Sigmoid colon (tissue), 7 donors: ENCODE data around the gene ZNF559. TPM values are rescaled to one million over a fixed set of nuclear protein-coding genes. Genes with fewer than 3 reads are reported as not detected.

ENCODE experiments used
- DNase-seq: peaks from one replicate; pipeline ENCODE4 v3.0.0-alpha.2; 2019
- H3K27ac ChIP-seq, 4 donors: fragments of 200-600 bp; sonication (generic); one replicate each; pipeline ENCODE4 v1.5.1; 2016 to 2019; ENCODE audit warnings: mild to moderate bottlenecking in 1 of 4
- H3K27me3 ChIP-seq, 3 donors: fragments of 200-600 bp; sonication (generic); one replicate each; pipeline ENCODE4 v1.5.1; 2019; ENCODE audit warnings: mild to moderate bottlenecking in 1 of 3
- H3K36me3 ChIP-seq, 4 donors: fragments of 200-600 bp; sonication (generic); one replicate each; pipeline ENCODE4 v1.5.1; 2016 to 2019
- H3K4me1 ChIP-seq, 4 donors: fragments of 200-600 bp; sonication (generic); one replicate each; pipeline ENCODE4 v1.5.1; 2017 to 2019
- H3K4me3 ChIP-seq, 4 donors: fragments of 200-600 bp; sonication (generic); one replicate each; pipeline ENCODE4 v1.5.1; 2017 to 2019; ENCODE audit warnings: mild to moderate bottlenecking in 2 of 4, moderate library complexity in 1 of 4
- H3K9me3 ChIP-seq, 4 donors: fragments of 200-600 bp in 3 of 4; sonication (generic) in 3 of 4; one replicate each; pipeline versions ENCODE4 v1.5.1 to v1.6.1; 2013 to 2019
- EP300 ChIP-seq, 4 donors: sonication (generic); formaldehyde crosslinking; IDR thresholded peaks; one replicate each; pipeline ENCODE4 v1.6.1; 2017; ENCODE audit warnings: antibody characterized with exemption in 4 of 4
- POLR2A ChIP-seq, 2 donors: fragments of 450-650 bp; IDR thresholded peaks; one replicate each; pipeline ENCODE4 v1.6.1; 2016; ENCODE audit warnings: antibody characterized with exemption in 2 of 2, mild to moderate bottlenecking in 2 of 2, moderate library complexity in 2 of 2
- POLR2AphosphoS5 ChIP-seq, 4 donors: sonication (generic); formaldehyde crosslinking; IDR thresholded peaks; one replicate each; pipeline ENCODE4 v1.6.1; 2017; ENCODE audit warnings: antibody characterized with exemption in 4 of 4
- WGBS, 2 donors: extraction: QIAGEN DNeasy Blood & Tissue Kit; methylation state at CpG; one replicate each; pipeline ENCODE4 v1.1.7; 2013; 5-methylcytosine and 5-hydroxymethylcytosine counted together
- intact Hi-C: fragments of 100-400 bp; cut with DNase I; formaldehyde crosslinking; loops from one replicate; pipeline ENCODE4 v1.15.1; 2023
- polyA plus RNA-seq, 3 donors: library from polyadenylated mRNA; stranded (reverse); fragments of 200-250 nt; gene quantifications; one replicate each; pipeline ENCODE4 v1.2.3, GENCODE V29; 2013
- total RNA-seq, 4 donors: library from RNA; depleted of rRNA; stranded (reverse); fragments of >200 nt; gene quantifications; one replicate each; pipeline ENCODE4 v1.1.0, GENCODE V29; 2016
- TF ChIP-seq, protein P1 (sequence below), 4 experiments: fragments of 450-650 bp in 3 of 4; fragments of 200-600 bp in 1 of 4; IDR thresholded peaks; one replicate each; pipeline ENCODE4 v1.5.1; 2016 to 2019; ENCODE audit warnings: antibody characterized with exemption in 4 of 4, mild to moderate bottlenecking in 3 of 4, moderate library complexity in 2 of 4
- donor health status: healthy with polysubstance abuse.
- donor health status: Bipolar disorder and iron deficiency.
- donor health status: healthy.

ZNF559 gene
- total and polyA plus RNA-seq, 7 donors, result 3.7 to 45.7 (median 16.5) TPM

- no peaks in the 10 kb centered on the region for H3K27me3 ChIP-seq
- no peak overlapping the region for H3K4me3 ChIP-seq
- peaks cover under 1 to 66% (median 14%) of the 10 kb centered on the region in 4 donors for H3K36me3 ChIP-seq
- no peak overlapping the region for H3K27ac ChIP-seq
- TF ChIP-seq, protein P1, sequence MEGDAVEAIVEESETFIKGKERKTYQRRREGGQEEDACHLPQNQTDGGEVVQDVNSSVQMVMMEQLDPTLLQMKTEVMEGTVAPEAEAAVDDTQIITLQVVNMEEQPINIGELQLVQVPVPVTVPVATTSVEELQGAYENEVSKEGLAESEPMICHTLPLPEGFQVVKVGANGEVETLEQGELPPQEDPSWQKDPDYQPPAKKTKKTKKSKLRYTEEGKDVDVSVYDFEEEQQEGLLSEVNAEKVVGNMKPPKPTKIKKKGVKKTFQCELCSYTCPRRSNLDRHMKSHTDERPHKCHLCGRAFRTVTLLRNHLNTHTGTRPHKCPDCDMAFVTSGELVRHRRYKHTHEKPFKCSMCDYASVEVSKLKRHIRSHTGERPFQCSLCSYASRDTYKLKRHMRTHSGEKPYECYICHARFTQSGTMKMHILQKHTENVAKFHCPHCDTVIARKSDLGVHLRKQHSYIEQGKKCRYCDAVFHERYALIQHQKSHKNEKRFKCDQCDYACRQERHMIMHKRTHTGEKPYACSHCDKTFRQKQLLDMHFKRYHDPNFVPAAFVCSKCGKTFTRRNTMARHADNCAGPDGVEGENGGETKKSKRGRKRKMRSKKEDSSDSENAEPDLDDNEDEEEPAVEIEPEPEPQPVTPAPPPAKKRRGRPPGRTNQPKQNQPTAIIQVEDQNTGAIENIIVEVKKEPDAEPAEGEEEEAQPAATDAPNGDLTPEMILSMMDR (IDR thresholded peaks at IDR 0.05), result no peak
- TF ChIP-seq POLR2AphosphoS5 (IDR thresholded peaks at IDR 0.05) (no peak), EP300 (IDR thresholded peaks at IDR 0.05) (no peak), POLR2A (IDR thresholded peaks at IDR 0.05) (no peak)
- no peak for DNase-seq
- 88 to 92% methylated on average over 6 of the region's 6 CpGs for WGBS, 2 donors
- peaks cover 11 to 72% (median 33%) of the 10 kb centered on the region in 4 donors for H3K9me3 ChIP-seq
- H3K4me1 ChIP-seq, result no peaks in the 10 kb centered on the region
- intact Hi-C loops, result no loop called here
Measured at GRCh38 chr19:9370738-9371619, 47.0 kb downstream of the ZNF559 start.

DNA sequence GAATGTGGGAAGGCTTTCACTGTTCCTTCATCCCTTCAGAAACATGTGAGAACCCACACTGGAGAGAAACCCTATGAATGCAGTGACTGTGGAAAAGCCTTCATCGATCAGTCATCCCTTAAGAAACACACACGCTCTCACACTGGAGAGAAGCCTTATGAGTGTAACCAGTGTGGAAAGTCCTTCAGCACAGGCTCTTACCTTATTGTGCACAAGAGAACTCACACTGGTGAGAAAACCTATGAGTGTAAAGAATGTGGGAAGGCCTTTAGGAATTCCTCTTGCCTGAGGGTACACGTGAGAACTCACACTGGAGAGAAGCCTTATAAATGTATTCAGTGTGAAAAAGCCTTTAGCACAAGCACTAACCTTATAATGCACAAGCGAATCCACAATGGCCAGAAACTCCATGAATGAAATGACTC, 57.4 kb downstream of the ZNF559 start:
- Histone ChIP-seq H3K36me3 (peaks cover 77 to 100% (median 88%) of the 10 kb centered on the region in 4 donors), H3K4me3 (no peak overlapping the region), H3K27ac (no peak overlapping the region), H3K9me3 (peaks cover 70 to 96% (median 86%) of the 10 kb centered on the region in 4 donors), H3K4me1 (no peaks in the 10 kb centered on the region), H3K27me3 (no peaks in the 10 kb centered on the region)
- DNase-seq, result no peak
- intact Hi-C loops, result no loop called here
- 70 to 80% methylated on average over 4 of the region's 4 CpGs for WGBS, 2 donors
- TF ChIP-seq EP300 (IDR thresholded peaks at IDR 0.05), result no peak
- TF ChIP-seq, protein P1 (IDR thresholded peaks at IDR 0.05), result no peak
- TF ChIP-seq POLR2A (IDR thresholded peaks at IDR 0.05), result no peak
- no peak for TF ChIP-seq POLR2AphosphoS5 (IDR thresholded peaks at IDR 0.05)

Other genes starting within 250 kb of the ZNF559 start
- gene OR1M1, start 237.1 kb upstream of the ZNF559 start, total RNA-seq, result not detected
- gene OR1M1, start 237.1 kb upstream of the ZNF559 start, polyA plus RNA-seq, result not detected
- not detected for gene OR7G2, start 216.7 kb upstream of the ZNF559 start, total RNA-seq
- gene OR7G2, start 216.7 kb upstream of the ZNF559 start, polyA plus RNA-seq, result not detected
- gene OR7G1, start 208.4 kb upstream of the ZNF559 start, total RNA-seq, result not detected
- gene OR7G1, start 208.4 kb upstream of the ZNF559 start, polyA plus RNA-seq, result not detected
- not detected for gene OR7G3, start 197.2 kb upstream of the ZNF559 start, total RNA-seq
- gene OR7G3, start 197.2 kb upstream of the ZNF559 start, polyA plus RNA-seq, result not detected
- 10 to 100 TPM; 11.4 to 20.8 (median 17.4) TPM for gene ZNF317, start 183.8 kb upstream of the ZNF559 start, total RNA-seq
- gene ZNF317, start 183.8 kb upstream of the ZNF559 start, polyA plus RNA-seq, result 10 to 100 TPM; 12.6 to 24.5 (median 16.3) TPM
- not detected for gene OR7D2, start 145.2 kb upstream of the ZNF559 start, total RNA-seq
- gene OR7D2, start 145.2 kb upstream of the ZNF559 start, polyA plus RNA-seq, result under 1 TPM in 1 of 3 donors, not detected in 2; 0.01 TPM
- gene OR7D4, start 104.6 kb upstream of the ZNF559 start, total RNA-seq, result not detected
- gene OR7D4, start 104.6 kb upstream of the ZNF559 start, polyA plus RNA-seq, result not detected
- gene OR7E24, start 73.2 kb upstream of the ZNF559 start, total RNA-seq, result not detected
- not detected for gene OR7E24, start 73.2 kb upstream of the ZNF559 start, polyA plus RNA-seq
- gene ZNF699, start 14.3 kb upstream of the ZNF559 start, total RNA-seq, result 10 to 100 TPM in 2 of 4 donors, 1 to 10 TPM in 2; 3.1 to 23.7 (median 11.9) TPM
- gene ZNF699, start 14.3 kb upstream of the ZNF559 start, polyA plus RNA-seq, result 1 to 10 TPM in 1 of 3 donors, under 1 TPM in 2; 0.46 to 2.8 (median 0.60) TPM
- 1 to 10 TPM; 3.0 to 5.5 (median 3.3) TPM for gene ZNF177, start 38.8 kb downstream of the ZNF559 start, total RNA-seq
- 1 to 10 TPM in 1 of 3 donors, not detected in 2; 1.2 TPM for gene ZNF177, start 38.8 kb downstream of the ZNF559 start, polyA plus RNA-seq
- gene ZNF266, start 111.4 kb downstream of the ZNF559 start, total RNA-seq, result 10 to 100 TPM; 15.7 to 32.7 (median 21.6) TPM
- gene ZNF266, start 111.4 kb downstream of the ZNF559 start, polyA plus RNA-seq, result 10 to 100 TPM in 1 of 3 donors, 1 to 10 TPM in 2; 3.7 to 24.9 (median 6.6) TPM
- not detected for gene ZNF560, start 174.4 kb downstream of the ZNF559 start, total RNA-seq
- not detected for gene ZNF560, start 174.4 kb downstream of the ZNF559 start, polyA plus RNA-seq
- 10 to 100 TPM; 11.4 to 18.1 (median 12.7) TPM for gene ZNF426, start 214.5 kb downstream of the ZNF559 start, total RNA-seq
- gene ZNF426, start 214.5 kb downstream of the ZNF559 start, polyA plus RNA-seq, result 1 to 10 TPM; 1.2 to 4.1 (median 2.1) TPM